GM12878 (cell line): ENCODE results near the gene USF3. TPM values are rescaled to one million over a fixed set of nuclear protein-coding genes. Genes with fewer than 3 reads are reported as not detected.

Experiments
- CHD2 ChIP-seq: IDR thresholded peaks from 2 replicates; pipeline ENCODE4 v1.6.1; 2011; ENCODE audit warnings: low read depth, low read length, improper control_type of control experiment, borderline replicate concordance
- CHD4 ChIP-seq: fragments of 200-600 bp; sonication (generic); IDR thresholded peaks from 2 replicates; pipeline ENCODE4 v1.6.1; 2016; ENCODE audit warnings: mild to moderate bottlenecking
- EED ChIP-seq: sonication (generic); IDR thresholded peaks from 2 replicates; pipeline ENCODE4 v1.6.1; 2016; ENCODE audit warnings: antibody characterized with exemption, low read depth
- HCFC1 ChIP-seq: fragments of 150-350 bp; IDR thresholded peaks from 2 replicates; pipeline ENCODE4 v1.6.1; 2014; ENCODE audit warnings: low read length
- MYC ChIP-seq: IDR thresholded peaks from 2 replicates; pipeline ENCODE4 v1.6.1; 2011; ENCODE audit warnings: mild to moderate bottlenecking, low read length, moderate library complexity, inconsistent platforms; ENCODE audit not compliant: insufficient read depth, insufficient replicate concordance, insufficient read length, severe bottlenecking
- NR2C2 ChIP-seq: IDR thresholded peaks from 2 replicates; pipeline ENCODE4 v1.6.1; 2011; ENCODE audit warnings: borderline replicate concordance, low read depth; ENCODE audit not compliant: control insufficient read depth, insufficient read length
- PAX8 ChIP-seq: fragments of 450-650 bp; IDR thresholded peaks from 2 replicates; pipeline ENCODE4 v1.6.1; 2017; ENCODE audit warnings: mild to moderate bottlenecking, moderate library complexity
- RBBP5 ChIP-seq: fragments of 200-600 bp; sonication (generic); conservative IDR thresholded peaks from 2 replicates; pipeline ENCODE4 v1.6.1; 2016
- TCF3 ChIP-seq: IDR thresholded peaks from 2 replicates; pipeline ENCODE4 v1.6.1; 2012; ENCODE audit warnings: low read depth, mild to moderate bottlenecking, low read length, borderline replicate concordance; ENCODE audit not compliant: insufficient read depth
- ZBED1 ChIP-seq: IDR thresholded peaks from 2 replicates; pipeline ENCODE4 v1.6.1; 2016; ENCODE audit warnings: borderline replicate concordance
- ZNF217 ChIP-seq: fragments of 450-650 bp; IDR thresholded peaks from 2 replicates; pipeline ENCODE4 v1.6.1; 2017; ENCODE audit warnings: antibody characterized with exemption, mild to moderate bottlenecking
- ZNF274 ChIP-seq: IDR thresholded peaks from one replicate; pipeline ENCODE4 v1.8.0; 2011; ENCODE audit not compliant: insufficient read length, insufficient read depth
- polyA plus RNA-seq, 11 experiments: library from polyadenylated mRNA; depleted of rRNA in 4 of 11; unstranded in 6 of 11; stranded (reverse) in 5 of 11; fragments of >200 nt; fragmentation: Nextera tagmentation in 4 of 11; fragmentation: Illumina TruSeq in 1 of 11; extraction: Ambion mirVana in 4 of 11; extraction: Trizol in 1 of 11; gene quantifications; 1 replicate in 1 of 11; 2 replicates in 10 of 11; pipeline versions ENCODE4 v1.2.1 to v1.2.3, GENCODE V29; 2011 to 2016; ENCODE audit warnings: inconsistent platforms in 2 of 11, missing spikeins in 2 of 11, low read depth in 1 of 11
- total RNA-seq, 4 experiments: library from RNA; depleted of rRNA in 3 of 4; stranded (reverse); fragments of >200 nt in 3 of 4; fragmentation: Illumina TruSeq in 1 of 4; extraction: Trizol in 1 of 4; gene quantifications; 2 replicates each; pipeline versions ENCODE4 v1.2.1 to v1.2.3, GENCODE V29; 2013 to 2021
- TF ChIP-seq, protein P1 (sequence below): IDR thresholded peaks from 2 replicates; pipeline ENCODE4 v1.6.1; 2011; ENCODE audit warnings: mild to moderate bottlenecking, low read depth, low read length, moderate library complexity; ENCODE audit not compliant: insufficient replicate concordance
- TF ChIP-seq, protein P2 (sequence below): fragments of 450-650 bp; IDR thresholded peaks from 2 replicates; pipeline ENCODE4 v1.6.1; 2016; ENCODE audit warnings: mild to moderate bottlenecking
- TF ChIP-seq, protein P3 (sequence below): fragments of 450-650 bp; formaldehyde crosslinking; IDR thresholded peaks from 2 replicates; pipeline ENCODE4 v1.5.0; 2022; ENCODE audit warnings: mild to moderate bottlenecking, missing genetic modification characterization
- TF ChIP-seq, protein P4 (sequence below): IDR thresholded peaks from 2 replicates; pipeline ENCODE4 v1.6.1; 2012; ENCODE audit warnings: low read depth, low read length, improper control_type of control experiment
- TF ChIP-seq, protein P5 (sequence below): IDR thresholded peaks from 2 replicates; pipeline ENCODE4 v1.6.1; 2012; ENCODE audit warnings: low read length, inconsistent platforms
- TF ChIP-seq, protein P6 (sequence below): fragments of 450-650 bp; IDR thresholded peaks from 2 replicates; pipeline ENCODE4 v1.6.1; 2017; ENCODE audit warnings: mild to moderate bottlenecking, moderate library complexity

Gene USF3
- total and polyA plus RNA-seq, 10 of the 15 experiments (the other 5 are each of a cell fraction or from before 2014, with no cell fraction given), result 3.1 to 15.9 (median 7.8) TPM

DNA sequence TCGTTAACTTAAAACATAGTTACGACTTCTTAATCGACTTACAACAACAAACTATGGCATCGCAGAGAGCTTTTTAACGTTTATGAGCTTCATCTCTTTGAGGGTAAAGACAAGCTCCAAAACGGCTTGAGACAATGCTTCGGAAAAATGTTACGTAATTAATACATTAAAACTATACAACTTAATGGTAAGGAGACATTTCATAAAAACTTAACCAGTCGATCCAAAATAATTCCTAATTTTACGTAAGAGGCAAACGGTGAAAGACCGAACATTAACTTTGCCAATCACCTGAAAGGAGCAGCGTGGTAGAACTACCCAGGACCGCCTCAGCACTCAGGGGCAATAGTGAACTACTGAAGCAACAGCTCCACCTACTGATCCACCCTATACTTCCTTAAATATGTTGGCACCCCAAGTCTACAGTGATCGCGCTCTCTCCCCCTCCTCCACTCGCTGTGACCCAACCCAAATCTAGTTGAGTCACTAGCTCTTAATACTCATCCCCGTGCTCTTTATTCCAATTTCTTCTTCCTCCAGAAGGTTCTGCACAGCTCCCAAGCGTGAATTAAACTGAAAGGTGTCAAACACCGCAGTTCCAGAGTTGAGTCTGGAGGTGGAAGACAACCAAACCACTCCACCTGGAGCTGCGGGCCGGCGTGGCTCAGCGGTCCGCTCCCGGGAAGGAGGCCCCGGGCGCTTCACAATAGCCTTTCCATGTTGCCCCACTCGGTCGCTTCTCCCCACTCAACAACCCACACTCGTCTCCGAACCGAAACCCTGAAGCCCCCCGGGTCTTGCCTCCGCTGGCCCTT lies 48.7 kb upstream of the USF3 start (continued):
- TF ChIP-seq MYC, result no peak
- TF ChIP-seq, protein P1, sequence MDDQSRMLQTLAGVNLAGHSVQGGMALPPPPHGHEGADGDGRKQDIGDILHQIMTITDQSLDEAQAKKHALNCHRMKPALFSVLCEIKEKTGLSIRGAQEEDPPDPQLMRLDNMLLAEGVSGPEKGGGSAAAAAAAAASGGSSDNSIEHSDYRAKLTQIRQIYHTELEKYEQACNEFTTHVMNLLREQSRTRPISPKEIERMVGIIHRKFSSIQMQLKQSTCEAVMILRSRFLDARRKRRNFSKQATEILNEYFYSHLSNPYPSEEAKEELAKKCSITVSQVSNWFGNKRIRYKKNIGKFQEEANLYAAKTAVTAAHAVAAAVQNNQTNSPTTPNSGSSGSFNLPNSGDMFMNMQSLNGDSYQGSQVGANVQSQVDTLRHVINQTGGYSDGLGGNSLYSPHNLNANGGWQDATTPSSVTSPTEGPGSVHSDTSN, result no peak
- TF ChIP-seq, protein P2, sequence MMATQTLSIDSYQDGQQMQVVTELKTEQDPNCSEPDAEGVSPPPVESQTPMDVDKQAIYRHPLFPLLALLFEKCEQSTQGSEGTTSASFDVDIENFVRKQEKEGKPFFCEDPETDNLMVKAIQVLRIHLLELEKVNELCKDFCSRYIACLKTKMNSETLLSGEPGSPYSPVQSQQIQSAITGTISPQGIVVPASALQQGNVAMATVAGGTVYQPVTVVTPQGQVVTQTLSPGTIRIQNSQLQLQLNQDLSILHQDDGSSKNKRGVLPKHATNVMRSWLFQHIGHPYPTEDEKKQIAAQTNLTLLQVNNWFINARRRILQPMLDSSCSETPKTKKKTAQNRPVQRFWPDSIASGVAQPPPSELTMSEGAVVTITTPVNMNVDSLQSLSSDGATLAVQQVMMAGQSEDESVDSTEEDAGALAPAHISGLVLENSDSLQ, result no peak
- TF ChIP-seq EED, result peak; percentile 48
- TF ChIP-seq, protein P3, sequence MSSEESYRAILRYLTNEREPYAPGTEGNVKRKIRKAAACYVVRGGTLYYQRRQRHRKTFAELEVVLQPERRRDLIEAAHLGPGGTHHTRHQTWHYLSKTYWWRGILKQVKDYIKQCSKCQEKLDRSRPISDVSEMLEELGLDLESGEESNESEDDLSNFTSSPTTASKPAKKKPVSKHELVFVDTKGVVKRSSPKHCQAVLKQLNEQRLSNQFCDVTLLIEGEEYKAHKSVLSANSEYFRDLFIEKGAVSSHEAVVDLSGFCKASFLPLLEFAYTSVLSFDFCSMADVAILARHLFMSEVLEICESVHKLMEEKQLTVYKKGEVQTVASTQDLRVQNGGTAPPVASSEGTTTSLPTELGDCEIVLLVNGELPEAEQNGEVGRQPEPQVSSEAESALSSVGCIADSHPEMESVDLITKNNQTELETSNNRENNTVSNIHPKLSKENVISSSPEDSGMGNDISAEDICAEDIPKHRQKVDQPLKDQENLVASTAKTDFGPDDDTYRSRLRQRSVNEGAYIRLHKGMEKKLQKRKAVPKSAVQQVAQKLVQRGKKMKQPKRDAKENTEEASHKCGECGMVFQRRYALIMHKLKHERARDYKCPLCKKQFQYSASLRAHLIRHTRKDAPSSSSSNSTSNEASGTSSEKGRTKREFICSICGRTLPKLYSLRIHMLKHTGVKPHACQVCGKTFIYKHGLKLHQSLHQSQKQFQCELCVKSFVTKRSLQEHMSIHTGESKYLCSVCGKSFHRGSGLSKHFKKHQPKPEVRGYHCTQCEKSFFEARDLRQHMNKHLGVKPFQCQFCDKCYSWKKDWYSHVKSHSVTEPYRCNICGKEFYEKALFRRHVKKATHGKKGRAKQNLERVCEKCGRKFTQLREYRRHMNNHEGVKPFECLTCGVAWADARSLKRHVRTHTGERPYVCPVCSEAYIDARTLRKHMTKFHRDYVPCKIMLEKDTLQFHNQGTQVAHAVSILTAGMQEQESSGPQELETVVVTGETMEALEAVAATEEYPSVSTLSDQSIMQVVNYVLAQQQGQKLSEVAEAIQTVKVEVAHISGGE (CRISPR knock-in tag), result no peak
- TF ChIP-seq RBBP5, result no peak
- TF ChIP-seq HCFC1, result no peak
- TF ChIP-seq, protein P4, sequence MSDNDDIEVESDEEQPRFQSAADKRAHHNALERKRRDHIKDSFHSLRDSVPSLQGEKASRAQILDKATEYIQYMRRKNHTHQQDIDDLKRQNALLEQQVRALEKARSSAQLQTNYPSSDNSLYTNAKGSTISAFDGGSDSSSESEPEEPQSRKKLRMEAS, result no peak
- no peak for TF ChIP-seq PAX8
- TF ChIP-seq NR2C2, result no peak
- no peak for TF ChIP-seq ZBED1
- TF ChIP-seq ZNF274, result no peak
- TF ChIP-seq, protein P5, sequence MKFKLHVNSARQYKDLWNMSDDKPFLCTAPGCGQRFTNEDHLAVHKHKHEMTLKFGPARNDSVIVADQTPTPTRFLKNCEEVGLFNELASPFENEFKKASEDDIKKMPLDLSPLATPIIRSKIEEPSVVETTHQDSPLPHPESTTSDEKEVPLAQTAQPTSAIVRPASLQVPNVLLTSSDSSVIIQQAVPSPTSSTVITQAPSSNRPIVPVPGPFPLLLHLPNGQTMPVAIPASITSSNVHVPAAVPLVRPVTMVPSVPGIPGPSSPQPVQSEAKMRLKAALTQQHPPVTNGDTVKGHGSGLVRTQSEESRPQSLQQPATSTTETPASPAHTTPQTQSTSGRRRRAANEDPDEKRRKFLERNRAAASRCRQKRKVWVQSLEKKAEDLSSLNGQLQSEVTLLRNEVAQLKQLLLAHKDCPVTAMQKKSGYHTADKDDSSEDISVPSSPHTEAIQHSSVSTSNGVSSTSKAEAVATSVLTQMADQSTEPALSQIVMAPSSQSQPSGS, result no peak
- no peak for TF ChIP-seq ZNF217
- TF ChIP-seq TCF3, result 0 out of 2 replicates have a peak, but pooled peaks have one; percentile 13
- no peak for TF ChIP-seq CHD4
- TF ChIP-seq, protein P6, sequence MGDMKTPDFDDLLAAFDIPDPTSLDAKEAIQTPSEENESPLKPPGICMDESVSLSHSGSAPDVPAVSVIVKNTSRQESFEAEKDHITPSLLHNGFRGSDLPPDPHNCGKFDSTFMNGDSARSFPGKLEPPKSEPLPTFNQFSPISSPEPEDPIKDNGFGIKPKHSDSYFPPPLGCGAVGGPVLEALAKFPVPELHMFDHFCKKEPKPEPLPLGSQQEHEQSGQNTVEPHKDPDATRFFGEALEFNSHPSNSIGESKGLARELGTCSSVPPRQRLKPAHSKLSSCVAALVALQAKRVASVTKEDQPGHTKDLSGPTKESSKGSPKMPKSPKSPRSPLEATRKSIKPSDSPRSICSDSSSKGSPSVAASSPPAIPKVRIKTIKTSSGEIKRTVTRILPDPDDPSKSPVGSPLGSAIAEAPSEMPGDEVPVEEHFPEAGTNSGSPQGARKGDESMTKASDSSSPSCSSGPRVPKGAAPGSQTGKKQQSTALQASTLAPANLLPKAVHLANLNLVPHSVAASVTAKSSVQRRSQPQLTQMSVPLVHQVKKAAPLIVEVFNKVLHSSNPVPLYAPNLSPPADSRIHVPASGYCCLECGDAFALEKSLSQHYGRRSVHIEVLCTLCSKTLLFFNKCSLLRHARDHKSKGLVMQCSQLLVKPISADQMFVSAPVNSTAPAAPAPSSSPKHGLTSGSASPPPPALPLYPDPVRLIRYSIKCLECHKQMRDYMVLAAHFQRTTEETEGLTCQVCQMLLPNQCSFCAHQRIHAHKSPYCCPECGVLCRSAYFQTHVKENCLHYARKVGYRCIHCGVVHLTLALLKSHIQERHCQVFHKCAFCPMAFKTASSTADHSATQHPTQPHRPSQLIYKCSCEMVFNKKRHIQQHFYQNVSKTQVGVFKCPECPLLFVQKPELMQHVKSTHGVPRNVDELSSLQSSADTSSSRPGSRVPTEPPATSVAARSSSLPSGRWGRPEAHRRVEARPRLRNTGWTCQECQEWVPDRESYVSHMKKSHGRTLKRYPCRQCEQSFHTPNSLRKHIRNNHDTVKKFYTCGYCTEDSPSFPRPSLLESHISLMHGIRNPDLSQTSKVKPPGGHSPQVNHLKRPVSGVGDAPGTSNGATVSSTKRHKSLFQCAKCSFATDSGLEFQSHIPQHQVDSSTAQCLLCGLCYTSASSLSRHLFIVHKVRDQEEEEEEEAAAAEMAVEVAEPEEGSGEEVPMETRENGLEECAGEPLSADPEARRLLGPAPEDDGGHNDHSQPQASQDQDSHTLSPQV, result no peak
- peak; percentile 62; the same call in 1 of the 2 replicates for TF ChIP-seq CHD2
